ENCODE measurements around the gene FXYD6.
A peak's percentile ranks its signal among the peaks of the same experiment; 100 is the strongest.

Gene FXYD6

DNA sequence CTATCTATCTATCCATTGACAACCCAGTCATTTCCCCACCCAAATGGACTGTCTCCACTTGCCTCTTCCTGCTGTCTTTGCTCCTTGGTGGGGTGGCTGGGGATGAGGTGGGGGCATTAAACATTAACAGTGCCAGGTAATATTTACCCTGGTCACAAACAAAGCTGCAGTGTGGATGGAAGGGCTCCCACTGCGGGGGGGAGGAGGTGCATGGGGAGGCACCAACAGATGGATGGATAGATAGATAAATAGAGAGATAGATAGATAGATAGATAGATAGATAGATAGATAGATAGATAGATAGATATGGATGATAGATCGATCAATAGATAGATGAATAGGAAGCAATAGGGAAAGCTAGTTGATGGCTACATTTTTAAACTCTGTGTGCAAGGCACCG, 49.6 kb downstream of the FXYD6 start:
- DNase-seq, result no peak

DNA sequence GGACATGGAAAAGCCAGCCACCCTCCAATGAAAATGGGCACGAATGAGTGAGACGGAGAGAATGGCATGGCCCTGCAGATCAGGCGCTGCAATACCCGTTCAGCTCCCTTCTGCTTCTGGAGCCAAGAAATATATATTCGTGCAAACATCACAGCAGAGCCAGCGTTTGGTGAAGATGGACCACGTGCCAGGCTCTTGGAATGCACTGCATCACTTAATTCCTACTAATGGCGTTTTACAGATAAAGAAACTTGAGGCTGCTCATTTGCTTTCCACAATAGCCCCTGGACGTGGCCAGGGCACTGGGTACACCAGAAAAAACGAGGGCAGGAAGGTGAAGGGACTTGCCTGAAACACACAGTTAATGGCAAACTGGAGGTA, 50.3 kb downstream of the FXYD6 start:
- no peak for DNase-seq

- no peak for DNase-seq
These were observed 50.8 kb downstream of the FXYD6 start for GRCh38 chr11:117825538-117826189.

GRCh38 chr11:117824571-117825537, 51.6 kb downstream of the FXYD6 start, which contains the start of gene FXYD2:
Gene FXYD2 (minus strand): TSS chr11:117824744. CDS start chr11:117824678, 66 bp downstream.
- DNase-seq, result no peak

GRCh38 chr11:117823946-117824420, 52.5 kb downstream of the FXYD6 start:
- DNase-seq, result no peak

GRCh38 chr11:117823294-117823945, 53.0 kb downstream of the FXYD6 start:
- DNase-seq, result no peak

- peak; percentile 29 for DNase-seq
These were observed 54.1 kb downstream of the FXYD6 start for GRCh38 chr11:117822074-117823033.

- DNase-seq, result no peak
These were observed 55.0 kb downstream of the FXYD6 start for GRCh38 chr11:117821431-117821830.

DNA sequence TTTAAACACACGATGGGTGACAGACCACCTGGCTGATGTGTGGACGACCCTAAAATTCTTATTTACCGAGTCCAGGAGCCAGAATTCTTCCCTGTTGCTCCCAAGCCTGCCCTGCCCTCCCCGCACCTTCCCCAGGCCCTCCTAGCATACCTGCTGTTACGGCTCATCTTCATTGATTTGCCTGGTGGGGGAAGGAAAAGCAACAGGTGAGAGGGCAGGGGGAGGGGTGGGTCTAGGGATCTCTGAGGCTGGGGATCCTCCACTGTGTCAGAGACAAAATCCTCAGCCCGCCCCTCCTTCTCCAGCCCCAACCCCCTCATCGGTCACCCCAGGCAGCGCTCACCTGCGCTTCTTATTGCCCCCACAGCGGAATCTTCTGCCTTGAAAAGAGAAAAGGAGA, 55.9 kb downstream of the FXYD6 start:
- DNase-seq, result no peak

- no peak for DNase-seq
These were observed 56.4 kb downstream of the FXYD6 start for GRCh38 chr11:117820071-117820470.

- DNase-seq, result peak; percentile 74
These were observed 57.1 kb downstream of the FXYD6 start for GRCh38 chr11:117819096-117820040.

- peak; percentile 67 for DNase-seq
These were observed 58.2 kb downstream of the FXYD6 start for GRCh38 chr11:117818041-117818873.

DNA sequence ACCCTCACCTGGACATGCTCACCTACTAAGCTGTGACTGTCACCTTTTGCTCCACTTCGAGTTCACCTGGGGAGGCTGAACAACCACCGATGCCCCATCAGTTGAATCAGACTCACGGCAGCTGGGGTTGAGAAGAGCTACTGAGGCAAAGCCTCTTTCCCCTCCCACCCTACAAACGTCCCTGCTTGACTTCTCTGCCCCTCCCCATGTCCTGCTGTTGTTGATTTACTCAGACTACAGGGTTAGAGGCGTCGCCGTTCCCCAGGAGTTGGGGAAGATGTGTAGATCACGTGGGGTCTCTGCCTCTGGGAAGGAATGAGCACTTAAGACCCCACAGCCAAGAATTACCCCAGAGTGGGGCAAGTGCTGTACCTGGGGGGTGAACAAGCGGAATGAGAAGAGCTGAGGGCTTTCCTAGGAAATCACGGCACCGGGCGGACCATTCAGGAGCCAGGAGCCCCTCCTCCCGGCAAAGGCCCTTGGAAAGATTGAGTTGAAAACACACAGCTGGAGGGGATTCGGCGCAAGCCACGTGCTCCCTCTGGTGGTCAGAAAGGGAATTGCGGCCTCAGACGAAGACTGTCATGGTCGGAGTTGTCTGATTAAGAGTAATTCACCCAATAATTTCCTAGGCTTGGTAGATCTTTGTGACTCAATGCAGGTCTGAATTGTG, 59.0 kb downstream of the FXYD6 start:
- DNase-seq, result peak; percentile 71

- no peak for DNase-seq
These were observed 59.6 kb downstream of the FXYD6 start for GRCh38 chr11:117816846-117817367.

- peak; percentile 83 for DNase-seq
These were observed 60.2 kb downstream of the FXYD6 start for GRCh38 chr11:117816151-117816741.

DNA sequence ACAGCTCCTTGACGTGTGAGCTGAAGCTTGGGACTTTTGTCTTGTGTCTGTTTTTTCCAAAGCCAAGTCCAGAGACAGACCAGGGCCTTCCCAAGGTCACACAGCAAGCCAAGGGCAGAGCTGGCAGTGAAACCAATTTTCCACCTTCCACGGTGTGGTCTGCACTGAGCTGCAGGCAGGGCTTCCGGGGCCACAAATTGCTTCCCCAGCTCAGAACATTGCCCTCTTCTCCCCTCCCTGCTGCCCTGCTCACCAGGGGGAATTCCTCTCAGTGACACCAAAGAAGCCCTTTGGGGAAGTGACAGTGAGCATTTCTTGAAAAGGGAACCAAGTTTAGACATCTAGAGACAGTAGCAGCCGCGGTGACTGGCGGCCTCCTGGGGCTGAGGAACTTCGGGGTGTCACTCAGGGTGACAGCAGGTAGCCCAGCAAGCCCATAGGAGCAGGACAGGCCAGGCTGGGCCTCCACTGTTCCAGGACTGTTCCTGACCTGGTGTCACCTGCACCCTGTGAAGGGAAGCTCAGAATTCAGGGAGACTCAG, 61.1 kb downstream of the FXYD6 start:
- DNase-seq, result no peak

- no peak for DNase-seq
These were observed 61.6 kb downstream of the FXYD6 start for GRCh38 chr11:117814766-117815261.

DNA sequence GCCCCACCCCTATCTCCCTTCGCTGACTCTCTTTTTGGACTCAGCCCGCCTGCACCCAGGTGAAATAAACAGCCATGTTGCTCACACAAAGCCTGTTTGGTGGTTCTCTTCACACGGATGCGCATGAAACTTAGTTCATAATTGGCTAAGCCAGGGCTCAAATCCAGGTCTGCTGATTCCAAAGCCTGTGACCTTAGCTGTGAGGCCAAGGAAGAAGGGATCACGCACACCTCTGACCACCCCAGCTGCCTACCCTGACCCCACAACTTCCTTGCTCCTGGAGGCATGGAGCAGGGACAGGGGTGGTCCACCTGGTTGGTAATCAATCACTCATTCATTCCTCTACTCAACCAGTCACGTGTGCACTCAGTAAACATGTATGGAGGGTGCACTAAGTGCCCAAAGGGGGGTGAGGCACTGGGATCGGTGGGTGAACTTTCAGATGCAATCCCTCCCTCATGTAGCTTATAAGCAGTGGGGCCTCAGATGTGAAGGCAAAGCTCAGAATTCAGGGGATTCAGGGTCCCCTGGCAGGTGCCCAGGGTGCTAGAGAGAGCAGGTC, 62.2 kb downstream of the FXYD6 start:
- no peak for DNase-seq
